Skin epidermis (tissue), 12 donors: ENCODE measurements around the gene ATXN1.

Source experiments
- H3K27ac ChIP-seq, 21 experiments: fragments of 200-600 bp; sonication (generic) in 11 of 21; one replicate each; pipeline ENCODE4 v1.5.0; 2020; ENCODE audit warnings: mild to moderate bottlenecking in 3 of 21, inconsistent platforms in 2 of 21, moderate library complexity in 2 of 21
- H3K4me3 ChIP-seq, 7 experiments: fragments of 200-600 bp; sonication (generic) in 2 of 7; one replicate each; pipeline ENCODE4 v1.5.0; 2020; ENCODE audit warnings: inconsistent platforms in 2 of 7, mild to moderate bottlenecking in 2 of 7, moderate library complexity in 1 of 7

Gene ATXN1

GRCh38 chr6:16764188-16764950, 3.1 kb upstream of the ATXN1 start:
- Histone ChIP-seq H3K4me3 (no peak overlapping the region), H3K27ac (peak overlapping the region in 3 of 21 experiments; percentile 7 to 99 (median 97))

GRCh38 chr6:16762550-16763477, 1.6 kb upstream of the ATXN1 start:
- H3K27ac ChIP-seq, result peak overlapping the region in 20 of 21 experiments; percentile 92 to 100 (median 98)
- H3K4me3 ChIP-seq, result peak overlapping the region; percentile 59 to 95 (median 86)

- Histone ChIP-seq H3K4me3 (peak overlapping the region; percentile 59 to 95 (median 86)), H3K27ac (peak overlapping the region; percentile 32 to 100 (median 98))
Measured at GRCh38 chr6:16762268-16762549, 949 bp upstream of the ATXN1 start.

- H3K4me3 ChIP-seq, result peak overlapping the region; percentile 59 to 95 (median 86)
- peak overlapping the region; percentile 32 to 100 (median 98) for H3K27ac ChIP-seq
Measured at GRCh38 chr6:16761471-16762267, 409 bp upstream of the ATXN1 start.

GRCh38 chr6:16759646-16760515, 1.4 kb downstream of the ATXN1 start:
- Histone ChIP-seq H3K27ac (peak overlapping the region; percentile 92 to 100 (median 98)), H3K4me3 (peak overlapping the region; percentile 59 to 95 (median 86))

GRCh38 chr6:16759181-16759645, 2.0 kb downstream of the ATXN1 start:
- Histone ChIP-seq H3K4me3 (peak overlapping the region; percentile 59 to 95 (median 86)), H3K27ac (peak overlapping the region in 20 of 21 experiments; percentile 92 to 100 (median 98))

- Histone ChIP-seq H3K4me3 (peak overlapping the region in 6 of 7 experiments; percentile 59 to 95 (median 80)), H3K27ac (peak overlapping the region in 20 of 21 experiments; percentile 15 to 100 (median 98))
Measured at GRCh38 chr6:16758163-16758975, 2.9 kb downstream of the ATXN1 start.

GRCh38 chr6:16757332-16757731, 3.9 kb downstream of the ATXN1 start:
- H3K27ac ChIP-seq, result peak overlapping the region in 2 of 21 experiments; percentile 1 to 99

GRCh38 chr6:16756660-16757255, 4.5 kb downstream of the ATXN1 start:
- no peak overlapping the region for H3K4me3 ChIP-seq
- no peak overlapping the region for H3K27ac ChIP-seq

More at GRCh38 chr6:16757332-16757731, 3.9 kb downstream of the ATXN1 start:
- no peak overlapping the region for H3K4me3 ChIP-seq

- no peak overlapping the region for H3K4me3 ChIP-seq
- H3K27ac ChIP-seq, result no peak overlapping the region
Measured at GRCh38 chr6:16755544-16755943, 5.7 kb downstream of the ATXN1 start.

GRCh38 chr6:16754876-16755275, 6.4 kb downstream of the ATXN1 start:
- H3K27ac ChIP-seq, result peak overlapping the region in 1 of 21 experiments; percentile 45

GRCh38 chr6:16754274-16754673, 7.0 kb downstream of the ATXN1 start:
- H3K27ac ChIP-seq, result peak overlapping the region in 1 of 21 experiments; percentile 45

More at GRCh38 chr6:16754876-16755275, 6.4 kb downstream of the ATXN1 start:
- no peak overlapping the region for H3K4me3 ChIP-seq

GRCh38 chr6:16753341-16753740, 7.9 kb downstream of the ATXN1 start:
- Histone ChIP-seq H3K27ac (peak overlapping the region in 4 of 21 experiments; percentile 19 to 69 (median 48)), H3K4me3 (no peak overlapping the region)

More at GRCh38 chr6:16754274-16754673, 7.0 kb downstream of the ATXN1 start:
- H3K4me3 ChIP-seq, result no peak overlapping the region

GRCh38 chr6:16752206-16752866, 8.9 kb downstream of the ATXN1 start:
- no peak overlapping the region for H3K4me3 ChIP-seq
- peak overlapping the region in 14 of 21 experiments; percentile 4 to 77 (median 42) for H3K27ac ChIP-seq

- H3K27ac ChIP-seq, result peak overlapping the region in 5 of 21 experiments; percentile 19 to 69 (median 64)
- no peak overlapping the region for H3K4me3 ChIP-seq
Measured at GRCh38 chr6:16751251-16751946, 9.9 kb downstream of the ATXN1 start.

GRCh38 chr6:16750566-16750965, 10.7 kb downstream of the ATXN1 start:
- Histone ChIP-seq H3K27ac (no peak overlapping the region), H3K4me3 (no peak overlapping the region)
